Measurements from ENCODE around the gene GLIS1. TPM values are rescaled to one million over a fixed set of nuclear protein-coding genes. Genes with fewer than 3 reads are reported as not detected.

The GLIS1 gene
- total RNA-seq, 1 donor from 2014 or later: not detected

DNA sequence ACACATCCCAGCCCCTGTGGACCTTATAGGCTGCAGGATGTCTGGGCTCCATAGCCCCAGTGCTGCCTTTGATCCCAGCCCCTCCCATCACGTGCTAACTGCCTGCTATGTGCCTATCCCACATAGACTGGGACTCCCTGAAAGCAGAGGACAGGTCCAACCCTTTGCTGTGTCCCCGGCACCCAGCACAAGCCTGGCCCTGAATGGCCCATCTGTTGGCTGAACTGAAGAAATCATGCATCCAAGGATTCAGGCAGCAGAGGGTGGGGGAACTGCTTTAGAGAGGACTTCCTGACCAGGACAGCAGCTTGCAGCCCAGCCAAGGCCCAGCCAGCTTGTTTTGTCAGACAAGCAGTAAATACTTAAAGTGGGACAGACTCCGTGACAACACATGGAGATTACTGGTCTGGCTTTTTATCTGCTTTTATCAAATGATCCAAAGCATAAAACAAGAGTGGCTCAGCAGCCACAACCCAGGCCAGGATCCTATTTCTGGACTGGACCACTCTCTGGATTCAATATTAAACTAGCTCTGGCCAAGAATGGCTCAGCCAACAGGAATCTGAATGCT lies 69.3 kb downstream of the GLIS1 start:
- Mint-ChIP-seq H3K4me1 (no peaks in the 10 kb centered on the region), H3K36me3 (ENCODE audit: low read depth) (no peaks in the 10 kb centered on the region), H3K27ac (no peak overlapping the region), H3K4me3 (no peak overlapping the region), H3K9me3 (no peaks in the 10 kb centered on the region), H3K27me3 (no peaks in the 10 kb centered on the region)
- TF ChIP-seq, protein P1, sequence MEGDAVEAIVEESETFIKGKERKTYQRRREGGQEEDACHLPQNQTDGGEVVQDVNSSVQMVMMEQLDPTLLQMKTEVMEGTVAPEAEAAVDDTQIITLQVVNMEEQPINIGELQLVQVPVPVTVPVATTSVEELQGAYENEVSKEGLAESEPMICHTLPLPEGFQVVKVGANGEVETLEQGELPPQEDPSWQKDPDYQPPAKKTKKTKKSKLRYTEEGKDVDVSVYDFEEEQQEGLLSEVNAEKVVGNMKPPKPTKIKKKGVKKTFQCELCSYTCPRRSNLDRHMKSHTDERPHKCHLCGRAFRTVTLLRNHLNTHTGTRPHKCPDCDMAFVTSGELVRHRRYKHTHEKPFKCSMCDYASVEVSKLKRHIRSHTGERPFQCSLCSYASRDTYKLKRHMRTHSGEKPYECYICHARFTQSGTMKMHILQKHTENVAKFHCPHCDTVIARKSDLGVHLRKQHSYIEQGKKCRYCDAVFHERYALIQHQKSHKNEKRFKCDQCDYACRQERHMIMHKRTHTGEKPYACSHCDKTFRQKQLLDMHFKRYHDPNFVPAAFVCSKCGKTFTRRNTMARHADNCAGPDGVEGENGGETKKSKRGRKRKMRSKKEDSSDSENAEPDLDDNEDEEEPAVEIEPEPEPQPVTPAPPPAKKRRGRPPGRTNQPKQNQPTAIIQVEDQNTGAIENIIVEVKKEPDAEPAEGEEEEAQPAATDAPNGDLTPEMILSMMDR (IDR thresholded peaks at IDR 0.05): no peak
- ChIA-PET CTCF (no interaction called here), POLR2A (no interaction called here)
- no peak for DNase-seq
- intact Hi-C loops (cut with micrococcal nuclease): no loop called here
- ATAC-seq (ENCODE audit: low read depth): no peak

DNA sequence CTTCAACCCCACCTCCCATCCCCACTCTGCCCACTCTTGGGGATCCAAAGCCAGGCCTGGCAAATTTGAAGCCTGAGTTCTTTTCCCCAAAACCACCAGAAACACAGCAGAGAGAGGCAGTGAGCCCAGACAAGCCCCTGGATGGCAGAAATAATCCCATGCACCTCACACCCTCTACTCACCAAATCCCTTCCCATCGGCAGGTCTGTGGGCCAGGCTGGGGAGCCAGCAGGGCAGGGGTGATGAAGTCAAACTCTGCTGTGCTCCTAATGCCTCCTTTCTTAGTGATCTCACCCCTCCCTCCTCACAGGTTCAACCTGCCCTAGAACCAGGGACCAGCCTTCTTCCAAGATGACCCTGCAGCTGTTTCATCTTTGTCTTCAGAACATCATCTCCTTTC lies 72.4 kb downstream of the GLIS1 start:
- intact Hi-C loops (cut with micrococcal nuclease): no loop called here
- no peak for ATAC-seq (ENCODE audit: low read depth)
- Mint-ChIP-seq H3K36me3 (ENCODE audit: low read depth) (no peaks in the 10 kb centered on the region), H3K27me3 (no peaks in the 10 kb centered on the region), H3K4me1 (no peaks in the 10 kb centered on the region), H3K27ac (no peak overlapping the region), H3K4me3 (no peak overlapping the region), H3K9me3 (no peaks in the 10 kb centered on the region)
- no peak for DNase-seq
- TF ChIP-seq, protein P1 (IDR thresholded peaks at IDR 0.05): no peak
- ChIA-PET CTCF (no interaction called here), POLR2A (no interaction called here)

DNA sequence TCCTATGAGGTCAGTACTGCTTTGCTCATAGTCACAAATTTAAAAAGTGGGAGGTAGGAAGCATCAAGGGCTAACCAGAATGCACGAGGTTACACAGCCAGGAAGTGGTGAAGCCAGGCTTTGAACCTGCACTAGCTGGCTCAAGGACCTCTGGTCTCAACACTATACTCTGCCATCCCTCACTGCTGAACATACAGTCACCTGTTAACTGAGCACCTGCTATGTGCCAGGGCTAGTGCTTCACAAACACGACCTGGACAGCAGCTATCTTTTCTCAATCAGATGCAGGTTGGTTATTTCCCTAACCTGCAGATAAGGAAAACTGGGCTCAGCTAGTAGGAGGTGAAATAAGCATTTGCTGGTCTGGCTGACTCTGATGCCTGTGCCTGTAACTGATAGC lies 73.0 kb downstream of the GLIS1 start:
- H3K27ac Mint-ChIP-seq: no peak overlapping the region

DNA sequence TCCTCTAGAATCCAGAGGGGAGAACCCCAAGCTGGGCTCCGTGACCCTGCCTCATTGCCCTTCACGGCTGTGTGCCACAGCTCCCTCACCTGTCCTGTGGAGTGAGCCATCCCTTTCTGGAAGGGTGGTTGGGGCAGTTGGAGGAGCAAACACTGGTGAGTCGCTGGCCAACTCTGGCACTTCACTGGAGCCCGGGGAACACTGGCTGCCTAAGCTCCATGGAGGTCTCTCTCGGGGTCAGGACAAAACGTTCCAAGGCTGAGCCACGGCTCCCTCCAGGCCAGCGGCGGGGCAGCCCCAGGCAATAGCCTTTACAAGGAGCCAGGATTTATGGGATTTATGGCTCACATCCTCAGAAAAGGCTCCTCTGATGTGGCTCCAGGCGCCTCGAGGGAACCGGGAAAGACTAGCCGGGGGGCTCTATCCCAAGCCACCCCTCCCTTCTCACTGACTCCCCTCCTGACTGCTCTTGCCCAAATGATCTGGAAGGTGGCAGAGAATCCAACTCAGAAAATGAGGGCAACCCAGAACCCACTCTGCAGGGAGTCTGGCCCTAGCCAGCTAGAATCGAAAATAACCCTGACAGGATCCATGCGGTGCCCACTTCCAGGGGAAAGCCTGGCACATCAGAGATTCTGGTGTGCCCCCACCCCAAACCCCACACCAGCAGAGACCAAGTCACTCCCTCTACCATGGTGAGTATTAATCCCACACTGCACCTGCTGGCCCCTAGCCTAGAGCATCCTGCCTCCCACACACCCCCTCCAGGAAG lies 75.2 kb downstream of the GLIS1 start:
- no peaks in the 10 kb centered on the region for H3K4me1 Mint-ChIP-seq
- no peak overlapping the region for H3K27ac Mint-ChIP-seq
- H3K36me3 Mint-ChIP-seq (ENCODE audit: low read depth): no peaks in the 10 kb centered on the region
- ATAC-seq (ENCODE audit: low read depth) (no peak), DNase-seq (no peak)
- POLR2A ChIA-PET: no interaction called here
- no peaks in the 10 kb centered on the region for H3K9me3 Mint-ChIP-seq
- no peak overlapping the region for H3K4me3 Mint-ChIP-seq
- intact Hi-C loops (cut with micrococcal nuclease): no loop called here
- TF ChIP-seq, protein P1 (IDR thresholded peaks at IDR 0.05): no peak
- CTCF ChIA-PET: no interaction called here
- no peaks in the 10 kb centered on the region for H3K27me3 Mint-ChIP-seq

More for the DNA sequence above, 73.0 kb downstream of the GLIS1 start:
- Mint-ChIP-seq H3K27me3 (no peaks in the 10 kb centered on the region), H3K9me3 (no peaks in the 10 kb centered on the region), H3K4me3 (no peak overlapping the region), H3K4me1 (no peaks in the 10 kb centered on the region), H3K36me3 (ENCODE audit: low read depth) (no peaks in the 10 kb centered on the region)
- TF ChIP-seq, protein P1 (IDR thresholded peaks at IDR 0.05): no peak
- ChIA-PET CTCF (no interaction called here), POLR2A (no interaction called here)
- intact Hi-C loops (cut with micrococcal nuclease): no loop called here
- ATAC-seq (ENCODE audit: low read depth): no peak
- DNase-seq: no peak

GRCh38 chr1:53662951-53663350 lies 76.0 kb downstream of the GLIS1 start:
- H3K4me3 Mint-ChIP-seq: no peak overlapping the region
- H3K27ac Mint-ChIP-seq: no peak overlapping the region
- CTCF ChIA-PET: no interaction called here

More at GRCh38 chr1:53662951-53663350, 76.0 kb downstream of the GLIS1 start:
- POLR2A ChIA-PET: no interaction called here
- Mint-ChIP-seq H3K4me1 (no peaks in the 10 kb centered on the region), H3K9me3 (no peaks in the 10 kb centered on the region), H3K27me3 (peaks cover 3% of the 10 kb centered on the region), H3K36me3 (ENCODE audit: low read depth) (no peaks in the 10 kb centered on the region)
- no peak for DNase-seq
- no peak for ATAC-seq (ENCODE audit: low read depth)
- TF ChIP-seq, protein P1 (IDR thresholded peaks at IDR 0.05): no peak
- intact Hi-C loops (cut with micrococcal nuclease): no loop called here
